ENCODE measurements around the gene CATSPERB.

The CATSPERB gene

GRCh38 chr14:91754185-91754584 is 22.3 kb upstream of the CATSPERB start:
- Histone ChIP-seq H3K27ac (no peak overlapping the region), H3K9ac (no peak overlapping the region), H3K27me3 (no peaks in the 10 kb centered on the region), H3K9me3 (replicated peaks in 1 of 11) (peaks cover 0 to 3% (median 2%) of the 10 kb centered on the region in 11 experiments; a peak in 7 of 22 replicates), H3K4me2 (peak overlapping the region in 2 of 11 experiments; percentile 45 to 46; a peak in 3 of 22 replicates), H3K4me1 (peaks cover 0 to 12% (median 7%) of the 10 kb centered on the region in 10 experiments; a peak in 8 of 20 replicates), H3K36me3 (no peaks in the 10 kb centered on the region), H3K4me3 (no peak overlapping the region), H4K20me1 (no peaks in the 10 kb centered on the region)
- no peak for TF ChIP-seq Cebpa-rat (IDR thresholded peaks at IDR 0.05)

DNA sequence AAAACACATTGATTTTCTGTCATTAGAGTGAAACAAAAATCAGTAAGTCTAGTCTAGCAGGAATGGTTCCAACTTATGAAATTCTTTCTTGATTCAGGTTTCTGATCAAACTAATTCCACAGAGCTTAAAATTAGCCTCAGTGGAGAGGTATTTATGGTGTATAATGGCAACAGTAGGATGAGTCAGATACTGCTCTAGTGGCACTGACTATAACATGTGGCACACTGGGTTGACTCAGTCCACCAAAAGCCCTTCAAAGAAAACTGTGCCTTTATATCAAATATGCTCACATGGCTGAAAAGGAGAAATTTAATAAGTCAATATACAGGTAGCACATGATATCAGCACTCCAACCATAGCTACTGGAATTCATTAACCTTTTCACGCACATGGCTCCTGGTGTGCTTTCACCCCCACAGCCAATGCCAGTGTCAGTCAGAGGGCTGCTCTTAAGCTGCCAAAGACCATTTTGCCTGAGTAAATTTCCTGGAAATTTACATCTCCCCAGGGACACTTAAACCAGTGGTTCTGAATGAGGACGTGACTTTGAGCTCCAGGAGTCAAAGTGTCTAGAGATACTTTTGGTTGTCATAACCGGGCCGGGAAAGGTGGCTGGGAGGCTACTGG is 21.7 kb upstream of the CATSPERB start:
- H3K36me3 ChIP-seq = no peaks in the 10 kb centered on the region
- no peak overlapping the region for H3K4me3 ChIP-seq
- H3K27ac ChIP-seq = no peak overlapping the region
- no peak overlapping the region for H3K9ac ChIP-seq
- H3K4me2 ChIP-seq = peak overlapping the region in 6 of 11 experiments; percentile 7 to 46 (median 26); a peak in 7 of 22 replicates
- no peak for TF ChIP-seq Cebpa-rat (IDR thresholded peaks at IDR 0.05)
- H3K9me3 ChIP-seq (replicated peaks in 1 of 11) = no peaks in the 10 kb centered on the region
- no peaks in the 10 kb centered on the region for H3K27me3 ChIP-seq
- H4K20me1 ChIP-seq = no peaks in the 10 kb centered on the region
- H3K4me1 ChIP-seq = peaks cover 0 to 12% (median 7%) of the 10 kb centered on the region in 10 experiments; a peak in 8 of 20 replicates

DNA sequence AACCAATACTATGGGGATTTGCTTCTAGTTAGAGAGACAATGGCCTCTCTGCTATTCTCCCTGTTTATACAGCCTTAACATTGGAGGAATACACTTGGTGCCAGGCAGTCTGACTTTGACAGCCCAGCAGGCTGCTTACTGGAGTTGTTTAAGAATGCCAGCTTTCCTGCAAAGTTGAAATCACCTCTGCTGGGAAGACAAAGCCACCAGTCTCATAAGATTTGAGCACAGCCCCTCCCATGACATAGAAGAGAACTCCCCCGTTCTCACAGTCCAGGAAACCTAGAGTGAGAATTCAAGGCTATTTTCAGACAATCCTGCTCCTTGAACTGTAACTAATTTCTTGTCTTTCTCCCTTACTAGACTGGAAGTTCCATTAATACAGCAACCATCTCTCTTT is 21.1 kb upstream of the CATSPERB start:
- no peak overlapping the region for H3K4me3 ChIP-seq
- H3K4me2 ChIP-seq = peak overlapping the region in 5 of 11 experiments; percentile 7 to 46 (median 27); a peak in 4 of 22 replicates
- H3K9me3 ChIP-seq (replicated peaks in 1 of 11) = no peaks in the 10 kb centered on the region
- peaks cover 0 to 12% (median 7%) of the 10 kb centered on the region in 10 experiments; a peak in 8 of 20 replicates for H3K4me1 ChIP-seq
- no peaks in the 10 kb centered on the region for H3K36me3 ChIP-seq
- no peaks in the 10 kb centered on the region for H4K20me1 ChIP-seq
- H3K9ac ChIP-seq = no peak overlapping the region
- H3K27me3 ChIP-seq = no peaks in the 10 kb centered on the region
- no peak overlapping the region for H3K27ac ChIP-seq
- TF ChIP-seq Cebpa-rat (IDR thresholded peaks at IDR 0.05) = no peak

DNA sequence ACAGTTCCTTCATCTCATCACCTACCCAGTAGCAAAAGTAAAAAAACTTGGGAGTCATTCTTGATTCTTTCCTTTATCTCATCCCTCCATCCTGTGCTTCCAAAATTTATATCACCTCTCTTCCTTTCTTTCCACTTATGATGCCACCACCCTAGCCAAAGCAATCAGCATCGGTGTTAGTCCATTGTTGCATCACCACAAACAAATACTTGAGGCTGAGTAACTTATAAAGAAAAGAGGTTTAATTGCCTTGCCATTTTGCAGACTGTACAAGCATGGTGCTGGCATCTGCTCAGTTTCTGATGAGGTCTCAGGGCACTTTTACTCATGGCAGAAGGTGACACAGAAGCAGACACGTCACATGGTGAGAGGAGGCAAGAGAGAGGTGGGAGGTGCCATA is 19.8 kb upstream of the CATSPERB start:
- H3K27ac ChIP-seq = no peak overlapping the region
- H3K27me3 ChIP-seq = no peaks in the 10 kb centered on the region
- no peaks in the 10 kb centered on the region for H3K36me3 ChIP-seq
- H3K9ac ChIP-seq = no peak overlapping the region
- peak in 1 of 11 experiments; percentile 18; a peak in 1 of 22 replicates for TF ChIP-seq Cebpa-rat (IDR thresholded peaks at IDR 0.05)
- no peaks in the 10 kb centered on the region for H3K9me3 ChIP-seq (replicated peaks in 1 of 11)
- H3K4me1 ChIP-seq = peaks cover 0 to 12% (median 7%) of the 10 kb centered on the region in 10 experiments; a peak in 8 of 20 replicates
- H3K4me3 ChIP-seq = no peak overlapping the region
- no peak overlapping the region for H3K4me2 ChIP-seq
- no peaks in the 10 kb centered on the region for H4K20me1 ChIP-seq

DNA sequence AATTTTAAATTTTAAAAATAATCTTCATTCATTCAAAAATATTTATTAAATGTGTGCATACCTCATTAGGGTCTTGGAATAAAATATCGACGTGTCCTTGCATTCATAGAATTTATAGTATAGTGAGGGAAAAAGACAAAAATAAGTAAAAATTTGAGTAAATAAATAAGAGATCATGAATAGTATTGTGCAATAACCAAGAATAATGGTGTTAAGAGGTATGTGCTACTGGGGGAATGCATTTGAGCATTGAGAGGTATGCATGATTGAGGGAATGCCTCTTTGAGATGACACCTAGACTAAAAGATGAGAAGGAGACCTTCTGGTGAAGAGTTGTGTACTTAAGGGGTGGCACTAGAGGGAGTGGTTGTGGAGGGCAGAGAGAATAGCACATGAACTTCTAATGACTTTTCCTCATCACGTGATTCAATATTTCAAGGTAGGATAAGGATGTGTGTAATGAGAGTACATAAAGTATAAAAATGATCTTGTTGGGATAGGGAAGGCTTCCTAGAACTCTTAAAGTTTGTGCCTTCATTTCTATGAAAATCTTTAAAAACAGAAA is 18.8 kb upstream of the CATSPERB start:
- peak in 2 of 11 experiments; percentile 56 to 73; a peak in 3 of 22 replicates for TF ChIP-seq Cebpa-rat (IDR thresholded peaks at IDR 0.05)
- no peak overlapping the region for H3K4me3 ChIP-seq
- H3K36me3 ChIP-seq = no peaks in the 10 kb centered on the region
- H4K20me1 ChIP-seq = no peaks in the 10 kb centered on the region
- H3K9me3 ChIP-seq (replicated peaks in 1 of 11) = no peaks in the 10 kb centered on the region
- H3K4me1 ChIP-seq = peaks cover 0 to 12% (median 7%) of the 10 kb centered on the region in 10 experiments; a peak in 8 of 20 replicates
- H3K4me2 ChIP-seq = no peak overlapping the region
- H3K9ac ChIP-seq = no peak overlapping the region
- no peaks in the 10 kb centered on the region for H3K27me3 ChIP-seq
- H3K27ac ChIP-seq = no peak overlapping the region

GRCh38 chr14:91749868-91750267 is 18.0 kb upstream of the CATSPERB start:
- Histone ChIP-seq H3K27me3 (no peaks in the 10 kb centered on the region), H3K9ac (no peak overlapping the region), H3K36me3 (no peaks in the 10 kb centered on the region), H3K9me3 (replicated peaks in 1 of 11) (no peaks in the 10 kb centered on the region), H4K20me1 (no peaks in the 10 kb centered on the region), H3K27ac (no peak overlapping the region), H3K4me3 (no peak overlapping the region), H3K4me2 (no peak overlapping the region), H3K4me1 (peaks cover 0 to 12% (median 9%) of the 10 kb centered on the region in 10 experiments; a peak in 9 of 20 replicates)
- no peak for TF ChIP-seq Cebpa-rat (IDR thresholded peaks at IDR 0.05)

GRCh38 chr14:91748049-91748448 is 16.2 kb upstream of the CATSPERB start:
- Histone ChIP-seq H3K27me3 (no peaks in the 10 kb centered on the region), H4K20me1 (no peaks in the 10 kb centered on the region)
- no peak for TF ChIP-seq Cebpa-rat (IDR thresholded peaks at IDR 0.05)

DNA sequence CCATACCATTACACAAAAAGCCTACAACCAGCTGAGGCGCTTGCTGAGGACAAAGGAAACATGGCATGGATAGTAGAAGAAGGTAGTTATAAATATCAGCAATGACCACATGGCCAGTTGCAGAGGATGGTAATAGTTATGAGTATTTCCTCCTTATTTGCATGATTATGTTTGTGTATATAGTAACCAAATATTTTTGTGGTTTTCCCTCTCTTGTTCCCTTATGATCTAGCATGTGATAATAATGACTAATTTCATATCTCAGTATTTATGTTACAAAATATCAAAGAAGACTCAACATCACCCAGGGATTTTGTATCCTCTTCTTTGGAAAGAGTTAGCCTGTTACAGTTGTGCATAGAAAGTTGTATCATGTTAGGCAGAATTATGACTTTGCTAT is 13.5 kb upstream of the CATSPERB start:
- H3K27me3 ChIP-seq = no peaks in the 10 kb centered on the region
- no peaks in the 10 kb centered on the region for H3K9me3 ChIP-seq (replicated peaks in 1 of 11)
- no peaks in the 10 kb centered on the region for H4K20me1 ChIP-seq
- H3K4me3 ChIP-seq = no peak overlapping the region
- no peaks in the 10 kb centered on the region for H3K36me3 ChIP-seq
- H3K9ac ChIP-seq = no peak overlapping the region
- TF ChIP-seq Cebpa-rat (IDR thresholded peaks at IDR 0.05) = no peak
- peaks cover 0 to 15% (median 0%) of the 10 kb centered on the region in 10 experiments; a peak in 4 of 20 replicates for H3K4me1 ChIP-seq
- H3K27ac ChIP-seq = peak overlapping the region in 2 of 11 experiments; percentile 12 to 41; a peak in 2 of 22 replicates
- peak overlapping the region in 2 of 11 experiments; percentile 21 to 31; a peak in 2 of 22 replicates for H3K4me2 ChIP-seq

More at GRCh38 chr14:91748049-91748448, 16.2 kb upstream of the CATSPERB start:
- H3K9me3 ChIP-seq (replicated peaks in 1 of 11) = no peaks in the 10 kb centered on the region
- H3K27ac ChIP-seq = no peak overlapping the region
- no peak overlapping the region for H3K9ac ChIP-seq
- H3K4me1 ChIP-seq = peaks cover 0 to 15% (median 2%) of the 10 kb centered on the region in 10 experiments; a peak in 11 of 20 replicates
- no peaks in the 10 kb centered on the region for H3K36me3 ChIP-seq
- H3K4me2 ChIP-seq = no peak overlapping the region
- no peak overlapping the region for H3K4me3 ChIP-seq

GRCh38 chr14:91744068-91744480 is 12.2 kb upstream of the CATSPERB start:
- TF ChIP-seq Cebpa-rat (IDR thresholded peaks at IDR 0.05) = no peak
- Histone ChIP-seq H3K4me2 (peak overlapping the region in 2 of 11 experiments; percentile 6 to 13; a peak in 1 of 22 replicates), H3K9ac (no peak overlapping the region), H3K36me3 (no peaks in the 10 kb centered on the region), H3K27ac (peak overlapping the region in 2 of 11 experiments; percentile 12 to 41; a peak in 1 of 22 replicates), H3K27me3 (no peaks in the 10 kb centered on the region), H3K4me1 (peaks cover 0 to 15% (median 0%) of the 10 kb centered on the region in 10 experiments; a peak in 4 of 20 replicates), H4K20me1 (no peaks in the 10 kb centered on the region), H3K4me3 (no peak overlapping the region), H3K9me3 (replicated peaks in 1 of 11) (no peaks in the 10 kb centered on the region)
